Measurements from ENCODE around the gene RREB1.

Gene RREB1

DNA sequence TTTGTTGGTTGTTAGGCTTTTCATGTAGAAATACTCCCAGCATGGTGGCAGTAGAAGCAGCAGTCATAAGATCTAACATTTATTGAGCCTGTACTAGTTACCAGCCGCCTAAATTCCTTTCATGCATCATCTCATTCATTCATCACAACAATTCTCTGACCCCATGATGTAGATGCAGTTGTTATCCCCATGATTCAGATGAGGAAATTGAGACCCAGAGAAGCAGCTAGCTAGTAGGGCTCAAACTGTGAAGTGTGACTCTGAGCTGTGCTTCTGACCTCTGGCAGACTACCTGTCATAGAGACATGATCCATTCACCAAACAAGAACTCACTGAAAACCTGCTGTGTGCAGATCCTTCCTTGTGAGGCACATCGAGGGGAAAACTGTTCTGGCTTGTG lies 16.9 kb downstream of the RREB1 start:
- no peak for DNase-seq (ENCODE audit: low read depth, low spot score)

DNA sequence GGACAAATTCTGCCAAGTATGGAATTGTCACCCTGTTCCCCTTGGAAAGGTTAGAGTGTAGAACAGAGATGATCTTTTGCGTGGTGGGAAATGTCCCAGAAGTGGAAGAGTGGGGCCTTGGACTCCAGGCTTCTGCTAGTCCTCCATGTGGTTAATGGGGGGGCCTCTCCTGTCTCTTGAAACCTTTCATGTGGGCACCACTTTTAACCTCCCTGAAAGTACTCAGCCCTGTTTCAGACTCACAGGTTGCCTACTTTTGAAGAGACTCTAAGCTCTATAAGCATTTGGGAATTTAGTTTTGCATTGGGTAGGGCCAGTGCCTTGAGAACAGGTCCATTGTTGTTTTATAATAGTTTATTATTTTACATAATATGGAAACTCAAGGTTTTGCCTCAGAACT lies 17.5 kb downstream of the RREB1 start:
- DNase-seq (ENCODE audit: low read depth, low spot score): no peak

DNA sequence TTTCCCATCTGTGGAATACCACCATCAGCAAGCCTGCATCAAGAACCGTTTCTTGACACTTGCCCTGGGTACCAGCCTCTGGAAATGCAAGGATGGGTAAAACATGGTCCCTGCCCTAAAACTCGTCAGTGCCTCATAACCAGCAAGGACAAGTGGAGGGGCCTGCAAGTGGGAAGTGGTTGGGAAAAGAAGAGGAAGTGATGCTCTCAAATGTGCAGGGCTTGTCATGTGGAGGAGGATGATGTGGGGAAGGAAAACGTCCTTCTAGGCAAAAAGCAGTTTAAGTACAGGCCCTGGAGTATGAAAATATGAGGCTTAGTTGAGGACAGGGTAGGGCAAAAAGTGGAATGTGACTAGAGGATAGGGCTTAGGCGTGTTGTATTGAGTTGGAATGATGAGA lies 19.0 kb downstream of the RREB1 start:
- DNase-seq (ENCODE audit: low read depth, low spot score): no peak

DNA sequence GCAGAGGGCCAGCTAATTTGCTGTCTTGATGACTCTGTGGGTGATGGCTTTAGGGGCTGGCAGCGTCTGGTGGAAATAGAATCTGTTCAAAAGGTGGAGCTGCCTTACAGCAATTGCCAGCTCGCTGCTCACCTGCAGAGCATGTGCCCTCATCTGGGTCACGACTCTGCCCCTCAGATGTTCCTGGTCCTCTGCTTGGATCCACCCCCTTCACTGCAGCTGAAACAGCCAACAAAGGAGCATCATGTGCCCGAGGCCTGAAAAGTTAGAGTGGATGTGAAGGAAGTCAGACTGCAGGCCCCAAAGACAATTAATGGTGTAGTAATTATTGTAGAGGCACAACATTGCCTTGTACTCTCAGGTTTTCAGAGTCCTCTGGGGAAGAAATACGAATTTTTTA lies 19.9 kb downstream of the RREB1 start:
- no peak for DNase-seq (ENCODE audit: low read depth, low spot score)

DNA sequence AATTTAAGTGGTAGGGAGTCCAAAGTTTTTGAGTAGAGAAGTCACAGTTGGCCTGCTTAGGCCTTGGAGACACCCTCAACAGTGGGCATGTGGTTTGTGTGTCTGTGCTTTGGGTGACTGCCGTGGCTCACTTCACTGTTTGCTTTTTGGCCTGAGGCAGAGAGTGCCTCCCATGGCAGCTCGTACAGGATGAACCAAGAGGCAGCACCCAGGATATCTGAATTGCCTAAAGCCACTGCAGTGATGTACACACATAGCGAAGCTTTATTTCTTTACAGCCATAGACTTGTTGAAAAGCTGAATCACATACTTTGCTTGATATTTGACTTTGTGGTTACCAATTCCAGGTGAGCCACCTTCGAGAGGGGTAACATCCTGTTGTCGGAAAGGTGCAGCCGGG lies 21.6 kb downstream of the RREB1 start:
- no peak for DNase-seq (ENCODE audit: low read depth, low spot score)

DNA sequence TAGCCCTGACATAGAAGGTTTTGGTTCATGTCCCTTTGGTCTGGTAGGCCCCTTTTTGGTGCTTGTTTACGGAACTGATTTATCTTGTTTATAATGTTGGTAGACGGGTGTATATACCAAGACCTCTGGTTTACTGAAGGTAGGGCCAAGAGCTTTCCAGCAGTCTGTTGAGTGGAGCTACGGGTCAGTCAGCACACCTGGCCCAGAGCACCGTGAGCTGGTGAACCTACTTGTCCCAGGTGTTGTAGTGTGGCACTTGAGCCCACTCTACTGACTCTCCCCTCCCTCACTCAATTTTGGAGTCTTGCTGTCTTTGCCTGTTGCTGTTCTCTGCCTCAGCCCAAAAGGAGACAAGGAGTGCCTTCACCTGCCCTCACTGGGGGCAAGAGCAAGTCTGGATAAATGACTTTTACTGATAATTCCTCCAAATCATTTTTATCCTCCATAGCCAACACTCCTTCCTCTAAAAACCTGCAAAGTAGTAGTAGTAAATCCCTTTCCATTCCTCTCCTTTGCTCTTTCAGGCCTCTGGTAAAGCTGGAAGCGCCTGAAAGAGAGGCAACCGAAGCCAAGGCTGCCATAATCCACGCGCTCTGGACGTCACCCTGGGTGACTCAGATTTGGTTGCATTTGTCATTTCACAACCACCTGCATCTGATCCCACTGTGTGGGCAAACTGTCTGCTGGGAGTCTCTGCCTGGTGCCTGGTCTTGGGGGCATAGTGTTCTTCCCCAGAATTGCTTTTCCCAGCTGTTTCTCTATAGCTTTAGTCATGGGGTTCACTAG lies 22.2 kb downstream of the RREB1 start:
- DNase-seq (ENCODE audit: low read depth, low spot score): no peak

DNA sequence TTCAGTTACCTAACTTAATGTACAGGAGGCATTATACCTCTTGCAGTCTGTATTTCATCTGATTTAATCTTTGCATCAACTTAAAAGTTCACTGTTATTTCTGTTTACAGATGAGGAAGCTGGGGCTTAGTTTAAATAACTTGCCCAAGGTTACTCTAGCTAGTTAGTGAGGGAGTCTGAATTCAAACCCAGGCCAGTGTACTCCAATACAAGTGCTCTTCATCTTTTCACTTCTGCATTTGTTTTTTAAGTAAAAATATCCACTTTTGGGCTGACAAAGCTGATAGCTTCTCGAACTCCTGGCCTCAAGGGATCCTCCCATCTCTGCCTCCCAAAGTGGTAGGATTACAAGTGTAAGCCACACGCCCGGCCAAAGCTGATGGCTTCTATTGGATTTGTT lies 23.6 kb downstream of the RREB1 start:
- no peak for DNase-seq (ENCODE audit: low read depth, low spot score)

DNA sequence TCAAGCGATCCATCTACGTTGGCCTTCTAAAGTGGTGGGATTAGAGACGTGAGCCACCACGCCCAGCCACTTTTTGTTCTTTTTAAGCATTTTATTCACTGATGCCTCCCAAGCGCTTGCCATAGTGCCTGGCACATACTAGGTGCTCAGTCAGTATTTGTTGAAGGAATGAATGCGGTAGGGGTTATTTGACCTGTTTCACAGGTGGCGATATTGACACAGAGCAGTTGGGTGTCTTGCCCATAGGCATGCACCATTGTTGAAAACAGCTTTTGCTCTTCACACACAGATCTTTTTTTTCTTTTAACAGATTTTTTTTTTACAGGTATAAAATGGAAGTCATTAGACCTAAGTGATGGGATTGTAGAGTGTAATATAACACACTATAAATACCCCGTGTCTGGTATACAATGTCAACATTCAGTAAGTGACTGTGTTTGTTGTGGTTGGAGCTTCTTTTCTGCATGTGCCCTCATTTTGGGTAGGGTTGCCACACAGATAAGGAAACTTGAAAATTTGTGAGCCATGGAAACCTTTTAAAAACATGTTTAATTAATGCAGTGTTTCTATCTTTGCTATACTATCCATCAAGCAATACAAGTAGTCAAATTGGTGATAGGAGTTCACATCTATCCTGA lies 24.8 kb downstream of the RREB1 start:
- DNase-seq (ENCODE audit: low read depth, low spot score): no peak

DNA sequence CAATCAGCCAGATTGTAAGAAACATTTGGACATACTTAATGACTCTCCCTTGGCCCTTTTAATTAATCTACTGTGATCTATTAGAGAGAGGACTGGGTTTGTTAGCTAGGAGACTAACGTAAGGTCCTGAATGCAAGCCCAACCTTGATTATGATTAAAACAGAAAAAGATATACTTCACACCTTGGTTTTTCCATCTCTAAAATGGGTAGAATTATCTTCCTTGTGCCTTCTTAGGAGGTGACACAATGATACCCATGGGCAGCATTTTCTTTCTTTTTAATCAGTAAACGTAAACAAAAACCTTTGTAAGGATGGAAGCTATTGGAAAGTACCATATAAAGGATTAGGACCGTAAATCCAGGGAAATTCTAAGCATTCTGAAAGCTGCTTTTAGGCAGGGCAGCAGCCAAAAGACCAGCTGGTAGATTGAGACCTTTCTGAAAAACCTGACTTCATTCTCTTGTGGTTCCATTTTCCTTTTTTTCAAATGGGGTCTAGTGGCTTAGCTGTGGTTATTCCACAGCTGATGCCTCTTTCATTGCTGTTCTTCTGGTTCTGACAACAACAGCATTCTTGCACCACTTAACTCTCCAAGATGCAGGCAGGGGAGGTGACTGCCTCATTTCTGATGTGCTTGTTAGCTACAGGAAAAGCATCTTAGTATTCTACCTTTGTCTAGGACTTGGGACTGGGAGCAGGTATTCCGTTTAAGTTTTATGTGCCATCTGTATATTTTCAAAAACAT lies 27.4 kb downstream of the RREB1 start:
- DNase-seq (ENCODE audit: low read depth, low spot score): no peak

DNA sequence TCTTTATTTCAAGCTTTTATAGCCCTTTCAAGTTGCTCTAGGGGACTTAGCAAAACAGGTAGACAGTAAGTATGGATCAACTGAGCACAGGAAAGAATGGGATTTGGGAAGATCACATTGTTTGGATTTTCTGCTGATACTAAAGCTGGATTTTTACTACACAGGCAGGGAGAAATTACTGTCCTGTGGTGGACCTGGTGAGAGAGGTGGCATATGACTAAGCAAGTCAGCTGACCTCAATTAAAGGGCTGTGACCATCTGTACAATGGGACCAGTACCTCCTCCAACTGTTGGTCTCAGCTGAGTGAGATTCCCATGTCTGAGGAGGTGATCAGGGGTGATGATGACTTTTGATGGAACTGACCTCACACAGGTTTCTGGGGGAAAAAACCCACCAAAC lies 28.0 kb downstream of the RREB1 start:
- no peak for DNase-seq (ENCODE audit: low read depth, low spot score)

DNA sequence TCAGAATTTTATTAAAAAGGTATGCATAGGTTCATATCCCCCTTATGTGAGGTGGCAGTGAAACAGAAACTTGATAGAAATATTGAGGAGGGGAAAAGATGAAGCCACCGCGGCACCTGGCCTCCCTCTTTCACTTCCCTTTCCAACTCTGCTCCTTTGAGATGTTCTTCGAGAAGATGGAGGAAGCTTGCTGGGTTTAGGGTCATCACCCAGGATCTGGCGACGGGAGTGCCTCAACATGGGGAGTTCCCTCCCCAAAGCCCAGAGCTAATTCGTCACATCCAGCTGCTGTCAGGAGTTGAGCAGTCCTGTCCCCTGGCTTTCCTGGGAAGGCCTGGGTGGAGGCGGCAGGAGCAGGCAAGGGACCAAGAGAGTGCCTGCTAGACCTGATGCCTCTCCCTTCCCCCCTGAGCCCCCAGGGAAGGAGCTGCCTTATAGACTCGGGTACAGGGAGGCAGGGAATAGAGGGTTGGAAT lies 29.1 kb downstream of the RREB1 start:
- no peak for DNase-seq (ENCODE audit: low read depth, low spot score)

DNA sequence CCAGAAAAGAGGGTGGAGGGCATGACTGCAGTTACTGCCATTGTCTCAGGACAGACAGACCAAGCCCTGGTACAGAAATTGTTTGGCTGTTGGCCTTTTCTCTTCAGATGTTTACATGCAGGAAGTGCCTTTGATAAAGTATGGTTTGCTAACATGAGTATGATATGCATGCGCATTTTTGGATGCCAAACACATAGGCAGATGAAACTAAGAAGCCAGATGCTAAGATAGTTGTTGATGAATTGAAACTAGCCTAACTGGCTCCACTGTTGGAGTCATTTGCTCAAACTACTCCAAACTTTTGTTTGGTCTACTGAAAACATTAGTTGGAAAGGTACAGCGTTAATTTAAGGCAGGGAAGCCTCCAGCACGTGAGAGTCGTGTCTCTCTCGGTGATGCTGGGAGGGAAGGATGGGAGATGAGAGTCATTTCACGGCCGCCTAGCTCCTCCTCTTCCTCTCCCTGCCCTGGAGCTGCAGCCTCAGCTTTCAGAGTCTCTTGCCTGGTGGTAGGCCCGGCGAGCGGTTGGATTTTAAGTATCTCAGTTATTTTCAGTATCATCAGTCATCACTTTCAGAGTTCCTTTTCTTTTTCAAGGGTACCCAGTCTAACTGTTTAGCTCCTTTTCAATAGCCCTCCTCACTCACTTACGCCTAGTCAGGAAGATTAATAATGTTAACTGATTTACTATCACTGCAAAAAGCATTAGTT lies 29.7 kb downstream of the RREB1 start:
- DNase-seq (ENCODE audit: low read depth, low spot score): peak; percentile 27

DNA sequence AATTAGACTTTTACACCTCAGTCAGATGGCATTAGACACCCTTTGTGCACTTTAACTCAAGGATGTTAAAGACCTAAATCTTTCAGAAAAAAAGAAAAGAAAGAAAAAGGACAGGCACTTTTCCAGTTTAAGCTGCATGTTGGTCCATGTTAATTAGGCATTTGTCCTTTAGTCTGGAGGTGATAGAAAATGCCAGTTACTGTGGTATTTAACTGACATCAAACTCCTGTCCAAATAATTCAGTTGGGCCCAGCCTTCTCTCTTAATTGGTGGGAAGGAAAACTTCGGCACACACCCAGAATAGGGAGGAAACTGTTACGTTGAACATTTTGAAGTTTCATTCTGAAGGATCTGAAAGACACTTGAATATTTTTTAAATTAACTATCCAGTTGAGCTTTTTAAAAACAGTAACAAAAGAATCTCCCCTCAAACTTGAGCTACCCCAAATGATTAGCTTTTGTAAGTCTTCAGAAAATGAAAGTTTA lies 30.3 kb downstream of the RREB1 start:
- no peak for DNase-seq (ENCODE audit: low read depth, low spot score)

DNA sequence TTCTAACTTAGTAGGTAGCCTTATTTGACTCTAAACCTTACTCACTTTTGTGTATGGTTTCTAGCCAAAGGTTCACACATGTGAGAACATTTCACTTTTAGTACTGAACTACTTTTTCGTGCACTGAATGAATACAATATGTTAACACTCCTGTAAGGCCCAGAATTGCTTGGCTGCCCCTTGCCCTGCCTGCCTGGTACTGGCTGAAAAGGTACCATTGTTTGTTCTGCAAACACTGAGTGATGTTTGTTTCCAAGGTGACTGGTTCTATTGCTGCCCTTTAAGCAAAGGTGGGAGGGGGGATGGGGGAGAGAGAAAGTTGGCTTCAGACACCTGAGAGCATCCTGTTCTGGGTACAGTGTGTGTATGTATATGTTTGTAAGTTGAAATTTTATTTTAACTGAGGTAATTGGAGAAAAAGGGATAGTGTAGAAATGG lies 31.2 kb downstream of the RREB1 start:
- no peak for DNase-seq (ENCODE audit: low read depth, low spot score)

DNA sequence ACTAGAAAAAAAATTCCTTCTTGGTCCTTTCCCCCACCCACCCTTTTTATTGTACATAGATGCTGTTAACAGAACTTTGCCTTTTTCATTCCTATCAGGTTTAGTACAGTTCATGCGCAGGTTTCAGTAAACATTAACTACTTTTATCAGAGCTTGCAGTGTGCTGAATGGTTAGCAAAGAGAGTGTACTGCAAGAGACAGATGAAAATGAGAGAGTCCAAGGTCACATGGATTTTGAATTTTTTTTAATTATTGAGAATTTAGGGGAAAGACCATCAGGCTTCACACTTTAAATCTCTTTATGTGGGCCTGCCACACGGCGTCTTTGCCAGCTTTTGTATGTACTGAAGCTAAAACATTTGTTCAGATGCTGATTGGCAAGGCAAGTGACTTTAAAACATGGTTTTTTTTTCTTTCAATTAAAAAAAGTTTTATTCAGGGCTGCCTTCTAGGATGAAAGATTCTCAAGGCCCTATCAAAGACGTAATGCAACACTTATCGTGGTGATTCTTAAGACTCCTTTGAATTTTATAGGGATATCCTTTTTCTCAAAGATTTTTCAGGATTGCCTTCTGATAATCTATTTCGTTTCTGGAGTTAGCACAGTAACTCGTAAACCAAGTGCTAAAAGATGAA lies 32.2 kb downstream of the RREB1 start:
- no peak for DNase-seq (ENCODE audit: low read depth, low spot score)

DNA sequence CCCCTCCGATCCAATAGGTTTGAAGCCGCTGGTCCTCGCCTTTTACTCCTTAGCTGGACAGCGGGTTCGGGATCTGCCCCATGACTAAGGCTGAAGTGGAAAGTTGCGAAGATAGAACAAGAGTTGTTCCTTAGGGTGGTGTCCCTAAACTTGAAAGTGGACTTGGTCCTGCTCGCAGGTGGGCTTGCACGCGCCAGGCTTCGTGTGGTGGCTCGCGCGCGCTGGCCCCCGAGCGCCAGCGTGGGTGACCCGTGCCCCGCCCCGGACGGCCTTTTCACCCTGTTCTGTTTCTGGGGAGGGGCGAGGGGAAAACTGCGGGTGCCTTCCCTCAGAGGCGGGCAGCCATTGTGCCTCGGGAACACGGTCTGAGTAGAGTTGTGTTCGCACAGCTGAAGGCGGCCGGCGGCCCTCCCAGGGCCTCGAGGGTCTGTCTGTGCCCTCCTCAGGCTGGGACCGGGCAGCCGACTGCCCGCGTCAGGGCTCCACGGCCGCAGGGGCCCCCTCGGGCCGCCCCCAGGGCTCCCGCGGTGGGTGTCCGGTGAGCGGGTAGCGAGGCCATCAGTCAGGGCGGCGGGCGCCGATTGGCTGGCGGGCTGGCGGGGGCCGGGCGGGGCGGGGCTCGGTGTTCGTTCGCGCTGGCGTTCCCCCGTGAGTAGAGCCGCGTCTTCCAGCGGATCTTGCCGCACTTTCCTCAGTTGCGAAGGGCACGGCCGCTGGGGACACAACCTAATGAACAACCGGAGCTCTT lies 33.0 kb downstream of the RREB1 start:
- peak; percentile 55 for DNase-seq (ENCODE audit: low read depth, low spot score)

DNA sequence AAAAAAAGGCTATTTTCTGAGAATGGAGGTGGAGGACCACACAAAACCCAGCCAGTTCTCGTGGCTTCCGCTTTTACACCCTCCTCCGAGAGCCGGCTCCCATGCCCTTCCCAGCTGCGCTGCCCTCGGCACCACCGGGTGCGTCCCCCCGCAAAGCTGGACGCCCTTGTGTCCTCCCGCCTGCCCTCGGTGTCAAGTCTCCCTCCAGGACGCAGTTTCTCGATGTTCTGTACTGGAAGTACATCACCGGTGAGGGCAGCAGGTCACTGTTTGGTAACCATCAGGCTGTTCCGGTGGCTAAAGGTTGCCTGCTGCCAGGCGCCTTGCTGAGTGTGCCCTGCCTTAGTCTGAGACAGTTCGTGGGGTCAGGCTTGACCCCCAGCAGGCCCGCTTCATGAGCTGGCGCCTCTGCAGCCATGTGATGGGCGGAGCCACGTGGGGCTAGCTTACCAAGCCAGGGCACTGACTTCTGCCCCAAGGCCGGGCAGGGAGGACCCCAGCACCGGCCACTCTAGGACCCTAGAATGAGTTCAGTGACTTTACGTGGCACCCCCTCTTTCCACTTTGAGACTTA lies 34.6 kb downstream of the RREB1 start:
- DNase-seq (ENCODE audit: low read depth, low spot score): no peak

DNA sequence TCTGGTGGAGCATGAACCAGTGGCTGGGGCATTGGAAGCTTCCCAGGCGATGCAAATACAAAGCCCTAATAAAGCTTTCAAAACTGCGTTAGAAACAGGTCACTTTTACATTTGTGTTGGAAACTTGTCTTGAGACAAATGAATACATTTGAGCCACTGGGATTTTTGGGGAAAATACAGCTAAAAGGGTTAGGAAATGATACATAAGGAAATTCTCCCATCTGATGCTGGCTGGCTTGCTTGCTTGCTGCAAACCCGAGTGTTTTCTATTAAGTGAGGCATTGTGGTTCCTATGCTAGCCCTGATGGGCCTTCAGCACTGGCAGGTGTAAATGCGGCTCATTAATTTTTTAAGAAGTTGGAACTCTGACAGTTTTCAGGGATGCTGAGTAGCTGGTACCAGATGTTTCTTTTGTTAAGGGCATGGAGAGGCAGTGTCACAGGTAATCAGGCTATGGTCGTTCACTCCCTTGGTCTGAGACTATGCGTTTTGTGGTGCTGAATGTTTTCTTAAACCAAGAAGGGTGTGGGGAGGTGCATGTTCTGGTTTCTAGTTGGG lies 35.2 kb downstream of the RREB1 start:
- DNase-seq (ENCODE audit: low read depth, low spot score): no peak

DNA sequence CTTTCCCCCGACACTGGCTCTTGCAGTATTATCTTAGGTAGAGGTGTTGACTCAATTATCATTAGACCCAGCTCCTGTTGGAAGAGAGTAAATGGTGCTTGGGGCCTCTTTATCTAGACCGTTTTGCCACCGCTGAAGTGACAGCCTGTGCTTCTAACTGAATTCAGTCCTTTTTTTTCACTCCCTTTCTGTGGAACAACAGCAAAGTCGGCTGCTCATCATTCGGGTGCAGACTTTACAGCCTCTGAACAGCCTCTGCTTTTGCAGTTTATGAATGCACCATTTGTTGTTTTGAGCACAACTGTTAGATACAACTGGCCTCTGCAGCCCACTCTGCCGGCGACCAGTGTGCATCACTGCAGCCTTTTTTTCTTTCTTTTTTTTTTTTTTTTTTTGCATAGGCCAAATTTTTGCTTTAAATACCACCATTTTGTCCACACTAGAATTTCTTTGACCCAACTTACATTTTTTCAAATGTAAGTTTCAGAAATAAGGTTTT lies 35.8 kb downstream of the RREB1 start:
- no peak for DNase-seq (ENCODE audit: low read depth, low spot score)

All from activated CD4-positive, CD25-positive, alpha-beta regulatory T cell treated with anti-CD3 and anti-CD28 coated beads, Interleukin-2, amount 50 U/mL, for 16 hours (primary cell).